IPS-20b (cell line): ENCODE measurements around the gene PTPA.

Source experiments
- H3K27ac ChIP-seq: one replicate; pipeline ENCODE4 v1.5.1; 2013; ENCODE audit warnings: low read length
- H3K27me3 ChIP-seq: 2 replicates; pipeline ENCODE4 v1.6.1; 2013; ENCODE audit warnings: mild to moderate bottlenecking, low read length, inconsistent platforms; ENCODE audit not compliant: insufficient read depth
- H3K36me3 ChIP-seq: 2 replicates; pipeline ENCODE4 v1.6.1; 2013; ENCODE audit warnings: low read depth, mild to moderate bottlenecking, inconsistent platforms, low read length, moderate library complexity; ENCODE audit not compliant: insufficient read depth
- H3K4me1 ChIP-seq: 2 replicates; pipeline ENCODE4 v1.6.1; 2013; ENCODE audit warnings: mild to moderate bottlenecking, control low read depth, inconsistent platforms, low read length, moderate library complexity; ENCODE audit not compliant: insufficient read depth
- H3K4me3 ChIP-seq: 2 replicates; pipeline ENCODE4 v1.5.1; 2013; ENCODE audit warnings: mild to moderate bottlenecking, low read length, inconsistent platforms
- H3K9ac ChIP-seq: 2 replicates; pipeline ENCODE4 v1.6.1; 2013; ENCODE audit warnings: low read depth, mild to moderate bottlenecking, inconsistent platforms, low read length, moderate library complexity
- H3K9me3 ChIP-seq: 2 replicates; pipeline ENCODE4 v1.6.1; 2013; ENCODE audit warnings: mild to moderate bottlenecking, low read depth, low read length, inconsistent platforms; ENCODE audit not compliant: insufficient read depth

Gene PTPA

GRCh38 chr9:129176701-129177442 lies 65.7 kb downstream of the PTPA start:
- Histone ChIP-seq H3K9ac (no peak overlapping the region), H3K9me3 (no peaks in the 10 kb centered on the region), H3K27ac (no peak overlapping the region), H3K4me1 (peaks cover 6% of the 10 kb centered on the region; the same call in 1 of the 2 replicates), H3K36me3 (no peaks in the 10 kb centered on the region), H3K27me3 (peaks cover 94% of the 10 kb centered on the region), H3K4me3 (peak overlapping the region; percentile 74)

- Histone ChIP-seq H3K27me3 (peaks cover 94% of the 10 kb centered on the region), H3K4me1 (peaks cover 6% of the 10 kb centered on the region; the same call in 1 of the 2 replicates), H3K4me3 (peak overlapping the region; percentile 68; the same call in 1 of the 2 replicates), H3K36me3 (no peaks in the 10 kb centered on the region), H3K9me3 (no peaks in the 10 kb centered on the region), H3K9ac (peak overlapping the region; percentile 51; the same call in 1 of the 2 replicates), H3K27ac (no peak overlapping the region)
Observed at GRCh38 chr9:129177443-129177790, 66.2 kb downstream of the PTPA start.

- no peaks in the 10 kb centered on the region for H3K9me3 ChIP-seq
- peaks cover 94% of the 10 kb centered on the region for H3K27me3 ChIP-seq
- no peak within 1 kb of the TSS for H3K27ac ChIP-seq
- no peaks in the 10 kb centered on the region for H3K36me3 ChIP-seq
- peak within 1 kb of the TSS; percentile 74; the same call in 1 of the 2 replicates for H3K4me3 ChIP-seq
- peaks cover 6% of the 10 kb centered on the region; the same call in 1 of the 2 replicates for H3K4me1 ChIP-seq
- peak within 1 kb of the TSS; percentile 51; the same call in 1 of the 2 replicates for H3K9ac ChIP-seq
Observed at GRCh38 chr9:129177791-129178567, 66.8 kb downstream of the PTPA start, which contains the start of gene IER5L. Gene IER5L, minus strand, starts transcription at chr9:129178261. Its CDS starts 209 bp downstream, at chr9:129178052.

- Histone ChIP-seq H3K27ac (no peak overlapping the region), H3K36me3 (no peaks in the 10 kb centered on the region), H3K4me3 (peak overlapping the region; percentile 50; the same call in 1 of the 2 replicates), H3K9ac (no peak overlapping the region), H3K9me3 (no peaks in the 10 kb centered on the region), H3K27me3 (peaks cover 94% of the 10 kb centered on the region), H3K4me1 (peaks cover 2% of the 10 kb centered on the region; the same call in 1 of the 2 replicates)
Observed at GRCh38 chr9:129178568-129179382, 67.6 kb downstream of the PTPA start.

GRCh38 chr9:129181246-129181645 lies 70.0 kb downstream of the PTPA start:
- H3K9ac ChIP-seq, result no peak overlapping the region
- H3K4me3 ChIP-seq, result no peak overlapping the region
- no peaks in the 10 kb centered on the region for H3K36me3 ChIP-seq
- no peak overlapping the region for H3K27ac ChIP-seq
- H3K27me3 ChIP-seq, result peaks cover 87% of the 10 kb centered on the region
- no peaks in the 10 kb centered on the region; the same call in 1 of the 2 replicates for H3K4me1 ChIP-seq
- no peaks in the 10 kb centered on the region for H3K9me3 ChIP-seq

- no peak overlapping the region for H3K9ac ChIP-seq
- no peaks in the 10 kb centered on the region for H3K36me3 ChIP-seq
- H3K4me3 ChIP-seq, result no peak overlapping the region
- H3K9me3 ChIP-seq, result peaks cover 2% of the 10 kb centered on the region; the same call in 1 of the 2 replicates
- H3K27me3 ChIP-seq, result peaks cover 79% of the 10 kb centered on the region
- no peak overlapping the region for H3K27ac ChIP-seq
- H3K4me1 ChIP-seq, result no peaks in the 10 kb centered on the region; the same call in 1 of the 2 replicates
Observed at GRCh38 chr9:129182122-129182521, 70.9 kb downstream of the PTPA start.

GRCh38 chr9:129182625-129183494 lies 71.6 kb downstream of the PTPA start:
- H3K27ac ChIP-seq, result no peak overlapping the region
- no peak overlapping the region for H3K4me3 ChIP-seq
- peaks cover 74% of the 10 kb centered on the region for H3K27me3 ChIP-seq
- H3K36me3 ChIP-seq, result no peaks in the 10 kb centered on the region
- peaks cover 4% of the 10 kb centered on the region; the same call in 1 of the 2 replicates for H3K9me3 ChIP-seq
- H3K4me1 ChIP-seq, result no peaks in the 10 kb centered on the region; the same call in 1 of the 2 replicates
- H3K9ac ChIP-seq, result no peak overlapping the region

GRCh38 chr9:129183495-129184218 lies 72.4 kb downstream of the PTPA start:
- Histone ChIP-seq H3K27ac (no peak overlapping the region), H3K9me3 (peaks cover 4% of the 10 kb centered on the region; the same call in 1 of the 2 replicates), H3K27me3 (peaks cover 69% of the 10 kb centered on the region), H3K4me1 (no peaks in the 10 kb centered on the region; the same call in 1 of the 2 replicates), H3K4me3 (no peak overlapping the region), H3K9ac (no peak overlapping the region), H3K36me3 (no peaks in the 10 kb centered on the region)

- Histone ChIP-seq H3K9me3 (peaks cover 4% of the 10 kb centered on the region; the same call in 1 of the 2 replicates), H3K27ac (no peak overlapping the region), H3K9ac (no peak overlapping the region), H3K4me1 (no peaks in the 10 kb centered on the region; the same call in 1 of the 2 replicates), H3K36me3 (no peaks in the 10 kb centered on the region), H3K4me3 (no peak overlapping the region), H3K27me3 (peaks cover 64% of the 10 kb centered on the region)
Observed at GRCh38 chr9:129184219-129184524, 73.0 kb downstream of the PTPA start.

- Histone ChIP-seq H3K4me3 (no peak overlapping the region), H3K36me3 (no peaks in the 10 kb centered on the region), H3K9me3 (peaks cover 4% of the 10 kb centered on the region; the same call in 1 of the 2 replicates), H3K9ac (no peak overlapping the region), H3K27me3 (peaks cover 59% of the 10 kb centered on the region), H3K27ac (no peak overlapping the region), H3K4me1 (no peaks in the 10 kb centered on the region; the same call in 1 of the 2 replicates)
Observed at GRCh38 chr9:129184596-129185122, 73.4 kb downstream of the PTPA start.
